ENCODE data around the gene FYB2.
A peak's percentile ranks its signal among the peaks of the same experiment; 100 is the strongest.

The FYB2 gene

GRCh38 chr1:56712150-56712549 is 107.1 kb downstream of the FYB2 start:
- DNase-seq (ENCODE audit: low spot score) = no peak

GRCh38 chr1:56710646-56711045 is 108.6 kb downstream of the FYB2 start:
- DNase-seq (ENCODE audit: low spot score) = no peak

- DNase-seq (ENCODE audit: low spot score) = no peak
Observed at GRCh38 chr1:56709995-56710394, 109.2 kb downstream of the FYB2 start.

GRCh38 chr1:56709269-56709880 is 109.8 kb downstream of the FYB2 start:
- DNase-seq (ENCODE audit: low spot score) = peak; percentile 5

GRCh38 chr1:56707379-56707778 is 111.8 kb downstream of the FYB2 start:
- DNase-seq (ENCODE audit: low spot score) = no peak

- no peak for DNase-seq (ENCODE audit: low spot score)
Observed at GRCh38 chr1:56703747-56704146, 115.5 kb downstream of the FYB2 start.

GRCh38 chr1:56696663-56697062 is 122.5 kb downstream of the FYB2 start:
- DNase-seq (ENCODE audit: low spot score) = no peak

- no peak for DNase-seq (ENCODE audit: low spot score)
Observed at GRCh38 chr1:56688522-56689026, 130.6 kb downstream of the FYB2 start.

GRCh38 chr1:56686169-56686568 is 133.0 kb downstream of the FYB2 start:
- DNase-seq (ENCODE audit: low spot score) = no peak

GRCh38 chr1:56683569-56683968 is 135.6 kb downstream of the FYB2 start:
- DNase-seq (ENCODE audit: low spot score) = no peak

- DNase-seq (ENCODE audit: low spot score) = no peak
Observed at GRCh38 chr1:56676571-56677035, 142.6 kb downstream of the FYB2 start.

GRCh38 chr1:56675763-56676162 is 143.4 kb downstream of the FYB2 start:
- DNase-seq (ENCODE audit: low spot score) = no peak

GRCh38 chr1:56672579-56672978 is 146.6 kb downstream of the FYB2 start:
- DNase-seq (ENCODE audit: low spot score) = no peak

GRCh38 chr1:56671542-56671941 is 147.7 kb downstream of the FYB2 start:
- DNase-seq (ENCODE audit: low spot score) = no peak

GRCh38 chr1:56671085-56671484 is 148.1 kb downstream of the FYB2 start:
- DNase-seq (ENCODE audit: low spot score) = no peak

- DNase-seq (ENCODE audit: low spot score) = no peak
Observed at GRCh38 chr1:56670350-56670749, 148.9 kb downstream of the FYB2 start.

All from CD4-positive, alpha-beta T cell treated with Interleukin-6 at 100 ng/mL for 8 hours (primary cell).